ENCODE measurements around the gene NUPR2. TPM values are rescaled to one million over a fixed set of nuclear protein-coding genes. Genes with fewer than 3 reads are reported as not detected.

The NUPR2 gene, protein sequence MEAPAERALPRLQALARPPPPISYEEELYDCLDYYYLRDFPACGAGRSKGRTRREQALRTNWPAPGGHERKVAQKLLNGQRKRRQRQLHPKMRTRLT
- not detected in 2 replicates for total RNA-seq

DNA sequence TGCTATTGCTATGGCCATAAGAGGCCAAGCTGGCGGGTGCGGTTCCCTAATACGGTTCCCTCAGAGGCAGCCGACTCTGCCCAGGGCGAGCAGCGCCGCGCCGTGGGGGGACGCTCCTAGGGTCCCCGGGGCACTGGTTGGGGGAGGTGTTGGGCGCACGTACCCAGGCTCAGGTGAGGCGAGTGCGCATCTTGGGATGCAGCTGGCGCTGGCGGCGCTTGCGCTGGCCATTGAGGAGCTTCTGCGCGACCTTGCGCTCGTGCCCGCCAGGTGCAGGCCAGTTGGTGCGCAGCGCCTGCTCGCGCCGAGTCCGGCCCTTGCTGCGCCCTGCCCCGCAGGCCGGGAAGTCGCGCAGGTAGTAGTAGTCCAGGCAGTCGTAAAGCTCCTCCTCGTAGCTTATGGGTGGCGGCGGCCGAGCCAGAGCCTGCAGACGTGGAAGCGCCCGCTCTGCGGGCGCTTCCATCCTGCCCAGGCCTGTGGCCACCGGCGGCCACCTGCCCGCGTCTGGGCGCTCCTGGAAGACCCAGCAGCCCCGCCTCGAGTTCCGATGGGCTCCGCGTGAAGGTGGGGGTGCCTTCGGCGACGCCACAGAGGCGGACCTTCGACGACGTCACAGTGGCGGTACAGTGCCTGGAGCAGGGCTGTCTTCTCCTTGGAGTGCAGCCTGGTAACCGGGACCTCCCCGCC is at the start of gene NUPR2:
Gene NUPR2, minus strand, starts transcription at position 566 of the 687 bp plus-strand sequence. Its CDS starts 103 bp downstream, at position 463.

DNA sequence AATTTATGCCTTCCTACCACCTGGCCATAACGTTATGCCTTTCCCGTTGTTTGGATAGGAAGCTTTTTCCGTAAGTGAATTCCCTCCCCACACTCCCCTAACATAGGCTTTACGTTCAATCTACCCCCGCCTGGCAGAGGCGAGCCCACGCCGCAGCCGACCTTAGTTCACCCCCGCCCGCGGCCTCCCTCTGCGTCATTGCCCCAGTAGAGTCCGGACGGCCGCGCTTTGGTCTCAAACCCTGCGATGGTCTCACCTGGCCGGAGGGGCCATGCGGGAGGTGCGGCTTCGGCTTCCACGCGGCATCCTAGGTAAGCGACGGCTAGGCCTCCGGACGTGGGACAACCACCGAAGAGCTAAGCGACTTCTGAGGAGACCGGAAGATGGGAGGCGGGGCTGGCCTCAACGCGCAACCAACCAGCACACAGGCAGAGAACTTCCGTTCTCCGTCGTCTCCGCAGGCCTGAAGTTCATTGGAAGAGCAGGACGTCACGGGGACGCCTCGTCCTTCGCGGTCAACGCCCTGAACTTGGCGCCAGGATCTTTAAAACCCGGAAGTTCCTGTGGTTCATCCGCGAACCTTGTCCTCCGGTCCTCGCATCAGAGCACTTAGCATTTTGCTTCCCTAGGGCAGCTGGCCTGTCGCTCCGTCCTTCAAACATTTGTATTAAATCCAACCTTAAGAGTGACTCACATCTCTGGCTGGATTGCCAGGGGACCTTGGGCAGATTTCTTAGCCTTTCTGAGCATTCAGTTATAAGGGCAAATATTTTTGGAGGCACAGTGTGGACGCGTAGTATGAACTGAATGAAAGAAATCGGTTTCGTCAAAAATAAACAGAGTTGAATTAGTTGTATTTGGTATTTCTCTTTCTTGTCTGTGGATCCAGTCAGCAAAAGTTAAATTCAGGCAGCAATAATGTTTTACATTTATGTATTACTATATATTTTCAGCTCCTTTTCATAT is 9.8 kb downstream of the NUPR2 start, which contains the start of gene CHCHD2:
Gene CHCHD2, minus strand, starts transcription at position 369 of the 966 bp plus-strand sequence. Its CDS starts 63 bp downstream, at position 306.

DNA sequence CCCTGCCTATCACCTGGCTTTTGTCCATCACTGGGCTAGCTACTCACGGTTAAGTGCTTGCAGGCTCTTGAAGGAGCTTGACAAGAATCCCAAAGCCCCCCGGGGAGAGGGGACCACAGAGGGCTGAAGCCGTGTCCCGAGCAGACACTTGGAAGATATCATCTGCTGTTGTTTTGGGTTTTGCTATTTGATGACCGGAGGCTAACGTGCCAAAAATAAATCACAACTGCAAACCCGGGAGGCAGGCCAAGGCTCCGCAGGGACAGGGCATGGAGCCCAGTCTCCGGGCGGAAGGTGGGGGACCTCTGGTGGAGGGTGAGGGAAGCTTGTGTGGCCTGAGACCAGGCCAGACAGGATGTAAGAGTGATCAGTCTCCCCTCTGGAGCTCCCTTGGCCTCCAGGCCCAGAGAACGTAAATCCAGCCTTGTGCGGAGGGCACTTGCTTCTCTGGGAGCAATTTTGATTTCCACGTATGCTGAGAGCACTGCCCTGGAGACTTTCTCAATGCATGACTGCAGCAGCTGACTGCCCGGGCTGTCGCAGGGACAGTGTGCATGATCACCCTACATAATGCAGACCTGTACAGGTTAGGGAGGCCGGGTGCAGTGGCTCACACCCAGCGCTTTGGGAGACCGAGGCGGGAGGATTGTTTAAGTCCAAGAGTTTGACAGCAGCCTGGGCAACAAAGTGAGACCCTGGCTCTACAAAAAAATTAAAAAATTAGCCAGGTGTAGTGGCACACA is 23.3 kb downstream of the NUPR2 start, which contains the start of gene PHKG1:
Gene PHKG1, minus strand, starts transcription at position 164 of the 743 bp plus-strand sequence. CDS start 4,011 bp downstream, outside the sequence.

Other genes starting within 250 kb of the NUPR2 start
- gene ZNF713, start 229.0 kb downstream of the NUPR2 start, total RNA-seq, result 0.49 and 1.2 TPM in 2 replicates
- gene MRPS17, start 164.5 kb downstream of the NUPR2 start, total RNA-seq, result 6.8 and 8.6 TPM in 2 replicates
- 28.3 and 33.7 TPM in 2 replicates for gene NIPSNAP2, start 151.8 kb downstream of the NUPR2 start, total RNA-seq
- gene PSPH, start 65.0 kb downstream of the NUPR2 start, total RNA-seq, result 15.4 and 24.5 TPM in 2 replicates
- 67.2 and 67.5 TPM in 2 replicates for gene CCT6A, start 64.7 kb downstream of the NUPR2 start, total RNA-seq
- 125 and 132 TPM in 2 replicates for gene SUMF2, start 52.1 kb downstream of the NUPR2 start, total RNA-seq
- 0.24 and 1.1 TPM in 2 replicates for gene PHKG1, start 23.5 kb downstream of the NUPR2 start, total RNA-seq
- gene CHCHD2, start 9.9 kb downstream of the NUPR2 start, total RNA-seq, result 260 and 302 TPM in 2 replicates